ENCODE measurements around the gene GTPBP2.
"Not testable (repeated sequence)": the region's sequence is repeated elsewhere in the genome, so short reads cannot be mapped to it uniquely, and the experiment has no call there.

GTPBP2 gene

DNA sequence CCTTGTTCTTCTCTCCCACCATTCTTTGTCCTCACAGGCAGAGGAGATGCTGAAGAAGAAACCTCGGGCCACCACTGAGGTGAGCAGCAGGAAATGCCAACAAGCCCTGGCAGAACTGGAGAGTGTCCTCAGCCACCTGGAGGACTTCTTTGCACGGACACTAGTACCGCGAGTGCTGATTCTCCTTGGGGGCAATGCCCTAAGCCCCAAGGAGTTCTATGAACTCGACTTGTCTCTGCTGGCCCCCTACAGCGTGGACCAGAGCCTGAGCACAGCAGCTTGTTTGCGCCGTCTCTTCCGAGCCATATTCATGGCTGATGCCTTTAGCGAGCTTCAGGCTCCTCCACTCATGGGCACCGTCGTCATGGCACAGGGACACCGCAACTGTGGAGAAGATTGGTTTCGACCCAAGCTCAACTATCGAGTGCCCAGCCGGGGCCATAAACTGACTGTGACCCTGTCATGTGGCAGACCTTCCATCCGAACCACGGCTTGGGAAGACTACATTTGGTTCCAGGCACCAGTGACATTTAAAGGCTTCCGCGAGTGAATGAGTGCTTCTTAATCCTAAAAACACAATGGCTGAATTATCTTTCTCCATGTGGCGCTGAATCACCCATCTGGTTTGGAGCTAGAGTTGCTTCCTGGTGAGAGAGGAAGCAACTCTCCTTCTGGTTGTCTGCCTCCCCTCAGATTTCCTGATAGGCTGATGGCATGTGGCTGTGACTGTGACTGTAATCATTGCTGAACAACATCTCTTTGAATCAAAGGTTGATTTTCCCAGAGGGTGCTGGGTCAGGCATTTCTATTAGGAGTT lies 11.1 kb upstream of the GTPBP2 start:
- TF ChIP-seq, protein P1, sequence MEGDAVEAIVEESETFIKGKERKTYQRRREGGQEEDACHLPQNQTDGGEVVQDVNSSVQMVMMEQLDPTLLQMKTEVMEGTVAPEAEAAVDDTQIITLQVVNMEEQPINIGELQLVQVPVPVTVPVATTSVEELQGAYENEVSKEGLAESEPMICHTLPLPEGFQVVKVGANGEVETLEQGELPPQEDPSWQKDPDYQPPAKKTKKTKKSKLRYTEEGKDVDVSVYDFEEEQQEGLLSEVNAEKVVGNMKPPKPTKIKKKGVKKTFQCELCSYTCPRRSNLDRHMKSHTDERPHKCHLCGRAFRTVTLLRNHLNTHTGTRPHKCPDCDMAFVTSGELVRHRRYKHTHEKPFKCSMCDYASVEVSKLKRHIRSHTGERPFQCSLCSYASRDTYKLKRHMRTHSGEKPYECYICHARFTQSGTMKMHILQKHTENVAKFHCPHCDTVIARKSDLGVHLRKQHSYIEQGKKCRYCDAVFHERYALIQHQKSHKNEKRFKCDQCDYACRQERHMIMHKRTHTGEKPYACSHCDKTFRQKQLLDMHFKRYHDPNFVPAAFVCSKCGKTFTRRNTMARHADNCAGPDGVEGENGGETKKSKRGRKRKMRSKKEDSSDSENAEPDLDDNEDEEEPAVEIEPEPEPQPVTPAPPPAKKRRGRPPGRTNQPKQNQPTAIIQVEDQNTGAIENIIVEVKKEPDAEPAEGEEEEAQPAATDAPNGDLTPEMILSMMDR (IDR thresholded peaks at IDR 0.05; ENCODE audit: low read depth, low read length) = no peak
- DNase-seq (ENCODE audit: low read depth in 2 of 2) = no peak

DNA sequence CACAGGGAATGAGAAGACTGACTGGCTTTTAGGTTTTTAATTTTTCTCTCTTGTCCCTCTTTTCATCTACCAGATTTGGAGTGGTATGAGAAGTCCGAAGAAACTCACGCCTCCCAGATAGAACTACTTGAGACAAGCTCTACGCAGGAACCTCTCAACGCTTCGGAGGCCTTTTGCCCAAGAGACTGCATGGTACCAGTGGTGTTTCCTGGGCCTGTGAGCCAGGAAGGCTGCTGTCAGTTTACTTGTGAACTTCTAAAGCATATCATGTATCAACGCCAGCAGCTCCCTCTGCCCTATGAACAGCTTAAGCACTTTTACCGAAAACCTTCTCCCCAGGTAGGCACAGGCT lies 7.2 kb upstream of the GTPBP2 start:
- TF ChIP-seq, protein P1 (IDR thresholded peaks at IDR 0.05; ENCODE audit: low read depth, low read length) = no peak
- H3K4me3 ChIP-seq (replicated peaks in 1 of 2; ENCODE audit: low read depth in 2 of 2, low read length in 2 of 2) = peak overlapping the region; percentile 89 to 90
- DNase-seq (ENCODE audit: low read depth in 2 of 2) = peak in 1 of 2 donors; percentile 24

More for the DNA sequence above, 11.1 kb upstream of the GTPBP2 start:
- no peak overlapping the region for H3K4me3 ChIP-seq (replicated peaks in 1 of 2; ENCODE audit: low read depth in 2 of 2, low read length in 2 of 2)

DNA sequence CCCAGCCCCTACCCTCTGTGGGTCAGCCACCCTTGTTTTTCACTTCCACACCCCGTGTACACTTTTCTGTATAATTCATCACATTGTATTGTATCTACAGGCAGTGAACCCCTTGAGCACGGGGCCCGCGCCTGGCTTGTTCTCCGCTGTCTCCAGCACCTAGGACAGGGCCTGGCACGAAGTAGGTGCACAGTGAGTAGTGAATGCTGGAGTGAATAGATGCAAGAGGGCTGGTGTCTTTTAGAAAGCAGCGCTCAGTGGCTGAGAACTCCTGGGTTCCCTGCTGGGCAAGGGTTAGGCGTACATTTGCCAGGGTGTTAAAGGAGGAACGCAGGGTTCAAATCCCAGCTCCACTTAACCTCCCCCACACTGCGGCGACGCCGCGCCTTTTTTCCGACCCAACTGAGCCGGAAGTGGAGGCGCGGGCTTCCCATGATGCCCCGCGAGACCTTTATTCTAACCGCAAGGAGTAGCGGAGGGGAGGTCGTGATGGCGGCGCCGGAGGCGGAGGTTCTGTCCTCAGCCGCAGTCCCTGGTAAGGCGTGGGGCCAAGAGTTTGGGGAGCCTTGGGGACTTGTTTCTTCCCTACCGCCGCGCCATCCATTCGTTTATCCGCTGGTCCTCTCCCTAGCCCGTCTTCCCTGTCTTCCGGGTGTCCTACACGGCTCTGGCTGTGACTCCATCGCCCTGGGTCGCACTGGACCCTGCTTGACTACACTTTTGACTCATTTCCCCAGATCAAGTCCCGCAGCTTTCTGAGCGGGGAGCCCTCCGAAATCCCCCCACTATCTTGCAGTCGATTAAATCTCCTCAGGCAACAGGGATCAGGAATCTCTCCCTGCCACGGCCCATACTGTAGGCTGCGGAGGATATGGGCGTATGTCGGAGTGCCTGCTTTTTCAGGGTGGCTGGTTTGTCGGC lies 6.6 kb upstream of the GTPBP2 start, which contains the start of gene MAD2L1BP:
Gene MAD2L1BP (plus strand): TSS at position 454 of the 921 bp plus-strand sequence. CDS start 36 bp downstream, at position 490.
- TF ChIP-seq, protein P1 (IDR thresholded peaks at IDR 0.05; ENCODE audit: low read depth, low read length) = no peak
- peak within 1 kb of the TSS; percentile 89 to 90 for H3K4me3 ChIP-seq (replicated peaks in 1 of 2; ENCODE audit: low read depth in 2 of 2, low read length in 2 of 2)
- peak; percentile 67 to 73 for DNase-seq (ENCODE audit: low read depth in 2 of 2)

DNA sequence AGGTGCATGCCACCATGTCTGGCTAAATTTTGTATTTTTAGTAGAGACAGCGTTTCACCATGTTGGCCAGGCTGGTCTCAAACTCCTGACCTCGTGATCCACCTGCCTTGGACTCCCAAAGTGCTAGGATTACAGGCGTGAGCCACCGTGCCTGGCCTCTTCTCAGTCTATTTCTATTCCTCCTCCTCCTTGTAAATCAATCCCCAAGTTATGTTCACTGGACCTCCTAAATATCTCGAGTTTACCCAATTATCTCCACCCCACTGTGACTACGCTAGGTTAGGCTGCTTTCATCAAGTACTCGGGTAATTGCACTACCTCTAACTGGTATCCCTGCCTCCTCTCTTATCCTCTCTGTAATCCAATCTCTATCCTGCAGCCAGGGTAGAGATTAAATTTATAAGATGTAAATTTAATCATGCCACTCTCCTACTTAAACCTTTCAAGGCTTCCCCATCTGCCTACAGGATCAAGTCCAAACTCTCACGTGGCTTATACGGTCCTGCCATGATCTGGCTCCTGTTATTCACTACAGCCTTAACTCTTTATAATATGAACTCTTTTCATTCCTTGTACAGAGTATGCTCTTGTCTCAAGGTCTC lies 5.7 kb upstream of the GTPBP2 start:
- TF ChIP-seq, protein P1 (IDR thresholded peaks at IDR 0.05; ENCODE audit: low read depth, low read length) = no peak
- DNase-seq (ENCODE audit: low read depth in 2 of 2) = no peak
- H3K4me3 ChIP-seq (replicated peaks in 1 of 2; ENCODE audit: low read depth in 2 of 2, low read length in 2 of 2) = no peak overlapping the region

DNA sequence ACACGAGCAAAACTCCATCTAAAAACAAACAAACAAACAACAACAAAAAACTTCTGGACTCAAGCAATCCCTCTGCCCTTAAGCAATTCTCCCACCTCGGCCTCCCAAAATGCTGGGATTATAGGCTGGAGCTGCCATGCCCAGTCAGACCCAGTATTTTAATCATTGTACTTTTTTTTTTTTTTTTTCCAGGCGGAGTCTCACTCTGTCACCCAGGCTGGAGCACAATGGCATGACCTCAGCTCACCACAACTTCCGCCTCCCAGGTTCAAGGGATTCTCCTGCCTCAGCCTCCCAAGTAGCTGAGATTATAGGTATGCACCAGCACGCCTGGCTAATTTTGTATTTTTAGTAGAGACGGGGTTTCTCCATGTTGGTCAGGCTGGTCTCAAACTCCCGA lies 3.9 kb upstream of the GTPBP2 start:
- H3K4me3 ChIP-seq (replicated peaks in 1 of 2; ENCODE audit: low read depth in 2 of 2, low read length in 2 of 2); DNase-seq (ENCODE audit: low read depth in 2 of 2): not testable (repeated sequence)

DNA sequence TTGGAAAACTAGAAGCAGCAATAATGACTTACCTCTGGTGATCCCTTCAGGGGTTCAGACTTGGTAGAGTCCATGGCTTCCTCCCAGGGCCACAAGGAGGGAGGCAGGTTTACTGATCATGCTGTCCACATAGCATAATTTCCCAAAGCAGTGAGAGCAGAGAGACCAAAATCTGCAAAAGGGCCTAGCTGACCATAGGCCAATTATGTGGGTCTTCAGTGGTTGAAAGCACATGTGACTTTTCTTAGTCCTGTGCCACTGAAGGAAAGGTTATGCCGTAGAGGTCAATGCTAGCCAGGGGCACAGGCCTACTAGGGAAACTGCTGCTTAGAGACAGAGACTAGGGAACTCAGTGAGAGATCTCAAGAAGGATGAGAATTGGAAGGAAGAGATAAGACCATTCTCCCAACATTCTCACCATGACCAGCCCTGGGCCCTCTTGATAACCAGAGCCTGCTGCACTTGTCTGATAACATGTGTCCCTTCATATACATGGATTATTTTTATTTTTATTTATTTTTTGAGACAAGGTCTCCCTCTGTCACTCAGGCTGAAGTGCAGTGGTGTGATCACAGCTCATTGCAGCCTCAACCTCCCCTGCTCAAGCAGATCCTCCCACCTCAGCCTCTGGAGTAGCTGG lies 2.0 kb upstream of the GTPBP2 start:
- TF ChIP-seq, protein P1 (IDR thresholded peaks at IDR 0.05; ENCODE audit: low read depth, low read length) = no peak
- DNase-seq (ENCODE audit: low read depth in 2 of 2) = no peak
- H3K4me3 ChIP-seq (replicated peaks in 1 of 2; ENCODE audit: low read depth in 2 of 2, low read length in 2 of 2) = no peak overlapping the region
